Osteoblast (primary cell): ENCODE measurements around the gene MTO1. TPM values are rescaled to one million over a fixed set of nuclear protein-coding genes. Genes with fewer than 3 reads are reported as not detected.
A peak's percentile ranks its signal among the peaks of the same experiment; 100 is the strongest.
"Not testable (repeated sequence)": the region's sequence is repeated elsewhere in the genome, so short reads cannot be mapped to it uniquely, and the experiment has no call there.

Source experiments
- DNase-seq: peaks from one replicate; pipeline ENCODE4 v3.0.0; 2011; ENCODE audit warnings: low spot score, mixed read lengths; ENCODE audit not compliant: insufficient read length; ENCODE audit errors: missing footprints
- H2AFZ ChIP-seq: 2 replicates; pipeline ENCODE4 v1.6.0; 2011; ENCODE audit warnings: mild to moderate bottlenecking, low read length
- H3K27ac ChIP-seq: 2 replicates; pipeline ENCODE4 v1.5.1; 2011; ENCODE audit warnings: mild to moderate bottlenecking, low read depth, low read length, moderate library complexity
- H3K27me3 ChIP-seq: 2 replicates; pipeline ENCODE4 v1.6.0; 2012; ENCODE audit warnings: mild to moderate bottlenecking, control low read depth, inconsistent platforms, low read length, moderate library complexity; ENCODE audit not compliant: insufficient read depth
- H3K36me3 ChIP-seq: 2 replicates; pipeline ENCODE4 v1.5.1; 2011; ENCODE audit warnings: mild to moderate bottlenecking, low read length, control low read depth, moderate library complexity; ENCODE audit not compliant: insufficient read depth
- H3K4me1 ChIP-seq: 2 replicates; pipeline ENCODE4 v1.5.1; 2011; ENCODE audit warnings: mild to moderate bottlenecking, low read length, control low read depth, moderate library complexity; ENCODE audit not compliant: insufficient read depth
- H3K4me2 ChIP-seq: 2 replicates; pipeline ENCODE4 v1.6.0; 2011; ENCODE audit warnings: mild to moderate bottlenecking, low read length; ENCODE audit not compliant: insufficient read depth
- H3K4me3 ChIP-seq: fragments of 200-600 bp; sonication (generic); 3 replicates; pipeline ENCODE4 v1.5.1; 2012; ENCODE audit warnings: mild to moderate bottlenecking, low read length, inconsistent platforms; ENCODE audit not compliant: insufficient read depth
- H3K79me2 ChIP-seq: 2 replicates; pipeline ENCODE4 v1.6.0; 2012; ENCODE audit warnings: mild to moderate bottlenecking, low read length, control low read depth, inconsistent platforms; ENCODE audit not compliant: insufficient read depth
- H3K9me3 ChIP-seq: 2 replicates; pipeline ENCODE4 v1.5.1; 2011; ENCODE audit warnings: low read depth, low read length, control low read depth
- H4K20me1 ChIP-seq: 2 replicates; pipeline ENCODE4 v1.6.0; 2012; ENCODE audit warnings: mild to moderate bottlenecking, low read length, control low read depth; ENCODE audit not compliant: insufficient read depth
- total RNA-seq: library from RNA; depleted of rRNA; stranded (reverse); fragments of >200 nt; gene quantifications from 2 replicates; pipeline ENCODE4 v1.2.3, GENCODE V29; 2012
- TF ChIP-seq, protein P1 (sequence below): IDR thresholded peaks from 2 replicates; pipeline ENCODE4 v1.5.1; 2011; ENCODE audit warnings: mild to moderate bottlenecking, low read depth, low read length, moderate library complexity; ENCODE audit errors: extremely low read depth

MTO1 gene
- total RNA-seq, 1 donor: 40.9 TPM

DNA sequence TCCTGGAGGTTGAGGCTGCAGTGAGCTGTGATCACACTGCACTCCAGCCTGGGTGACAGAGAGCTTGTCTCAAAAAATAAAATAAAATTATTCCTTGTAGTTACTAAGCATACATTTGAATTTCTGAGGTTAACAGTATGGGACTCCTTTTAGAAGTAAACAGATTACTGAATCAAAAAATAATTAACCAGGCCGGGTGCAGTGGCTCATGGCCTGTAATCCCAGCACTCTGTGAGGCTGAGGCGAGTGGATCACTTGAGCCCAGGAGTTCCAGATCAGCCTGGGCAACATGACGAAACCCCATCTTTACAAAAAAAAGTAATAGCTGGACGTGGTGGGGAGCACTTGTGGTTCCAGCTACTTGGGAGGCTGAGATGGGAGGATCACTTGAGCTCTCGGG is 81.4 kb downstream of the MTO1 start:
- Histone ChIP-seq H3K9me3 (no peaks in the 10 kb centered on the region), H3K36me3 (no peaks in the 10 kb centered on the region), H3K4me1 (no peaks in the 10 kb centered on the region), H2AFZ (no peak overlapping the region), H3K4me2 (no peak overlapping the region), H4K20me1 (no peaks in the 10 kb centered on the region), H3K4me3 (no peak overlapping the region), H3K27ac (no peak overlapping the region), H3K27me3 (no peaks in the 10 kb centered on the region), H3K79me2 (no peaks in the 10 kb centered on the region)
- DNase-seq: no peak
- TF ChIP-seq, protein P1, sequence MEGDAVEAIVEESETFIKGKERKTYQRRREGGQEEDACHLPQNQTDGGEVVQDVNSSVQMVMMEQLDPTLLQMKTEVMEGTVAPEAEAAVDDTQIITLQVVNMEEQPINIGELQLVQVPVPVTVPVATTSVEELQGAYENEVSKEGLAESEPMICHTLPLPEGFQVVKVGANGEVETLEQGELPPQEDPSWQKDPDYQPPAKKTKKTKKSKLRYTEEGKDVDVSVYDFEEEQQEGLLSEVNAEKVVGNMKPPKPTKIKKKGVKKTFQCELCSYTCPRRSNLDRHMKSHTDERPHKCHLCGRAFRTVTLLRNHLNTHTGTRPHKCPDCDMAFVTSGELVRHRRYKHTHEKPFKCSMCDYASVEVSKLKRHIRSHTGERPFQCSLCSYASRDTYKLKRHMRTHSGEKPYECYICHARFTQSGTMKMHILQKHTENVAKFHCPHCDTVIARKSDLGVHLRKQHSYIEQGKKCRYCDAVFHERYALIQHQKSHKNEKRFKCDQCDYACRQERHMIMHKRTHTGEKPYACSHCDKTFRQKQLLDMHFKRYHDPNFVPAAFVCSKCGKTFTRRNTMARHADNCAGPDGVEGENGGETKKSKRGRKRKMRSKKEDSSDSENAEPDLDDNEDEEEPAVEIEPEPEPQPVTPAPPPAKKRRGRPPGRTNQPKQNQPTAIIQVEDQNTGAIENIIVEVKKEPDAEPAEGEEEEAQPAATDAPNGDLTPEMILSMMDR: no peak

DNA sequence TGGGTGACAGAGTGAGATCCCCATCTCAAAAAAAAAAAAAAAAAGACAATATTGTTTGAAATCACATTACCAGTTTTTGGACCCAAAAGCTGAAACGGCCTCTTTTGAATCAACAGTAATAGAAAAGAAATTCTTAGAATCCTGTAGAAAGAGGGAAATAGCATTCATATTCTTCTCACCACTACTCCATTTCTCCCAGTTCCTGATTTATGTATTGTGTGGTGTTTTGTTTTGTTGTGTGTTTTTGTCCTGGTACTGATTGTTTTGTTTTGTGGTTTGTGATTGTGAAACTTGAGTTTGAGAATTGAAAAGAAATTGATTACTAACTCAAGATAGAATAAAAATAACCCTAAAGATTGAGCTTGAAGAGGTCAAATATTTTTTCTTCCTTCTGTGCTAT is 85.5 kb downstream of the MTO1 start:
- DNase-seq: no peak
- Histone ChIP-seq H3K9me3 (no peaks in the 10 kb centered on the region), H3K4me1 (no peaks in the 10 kb centered on the region), H3K79me2 (no peaks in the 10 kb centered on the region), H3K4me3 (no peak overlapping the region), H2AFZ (no peak overlapping the region), H3K27ac (no peak overlapping the region), H4K20me1 (no peaks in the 10 kb centered on the region), H3K27me3 (no peaks in the 10 kb centered on the region), H3K36me3 (no peaks in the 10 kb centered on the region), H3K4me2 (no peak overlapping the region)
- TF ChIP-seq, protein P1: no peak

DNA sequence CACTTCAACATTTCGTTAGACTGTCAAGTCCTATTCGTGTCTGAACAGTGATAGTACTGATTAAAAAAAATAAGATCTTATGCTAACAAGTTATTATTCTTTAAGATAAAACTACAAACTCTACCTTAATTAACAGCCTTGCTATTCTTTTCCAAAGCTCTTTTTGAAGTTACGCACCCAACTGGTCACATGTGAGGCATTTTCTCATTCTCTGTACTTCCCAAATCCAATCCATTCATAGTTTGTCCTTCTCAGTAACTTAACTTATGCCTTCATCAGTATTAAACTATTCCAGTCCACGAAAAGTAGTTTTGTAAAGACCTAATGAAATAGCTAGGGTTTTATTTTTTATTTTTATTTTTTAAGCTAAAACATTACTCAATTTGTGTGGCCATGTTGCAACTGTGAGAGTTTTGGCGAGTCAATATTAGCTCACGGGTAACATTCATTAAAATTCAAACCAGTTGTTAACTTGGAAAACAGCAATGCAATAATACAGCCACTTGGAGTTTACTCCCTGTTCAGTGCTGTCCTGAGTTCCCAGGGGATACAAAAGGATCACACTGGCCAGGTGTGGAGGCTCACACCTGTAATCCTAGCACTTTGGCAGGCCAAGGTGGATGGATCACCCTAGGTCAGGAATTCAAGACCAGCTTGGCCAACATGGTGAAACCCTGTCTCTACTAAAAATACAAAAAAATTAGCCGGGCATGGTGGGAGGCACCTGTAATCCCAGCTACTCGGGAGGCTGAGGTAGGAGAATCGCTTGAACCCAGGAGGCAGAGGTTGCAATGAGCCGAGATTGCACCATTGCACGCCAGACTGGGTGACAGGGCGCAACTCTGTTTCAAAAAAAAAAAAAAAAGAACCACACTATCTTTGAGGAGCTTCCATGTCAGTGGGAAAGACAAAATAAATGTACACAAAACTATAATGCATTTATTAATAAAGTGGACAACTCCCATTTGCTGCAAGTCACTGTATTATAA is 87.2 kb downstream of the MTO1 start:
- Histone ChIP-seq H3K27me3 (no peaks in the 10 kb centered on the region), H3K79me2 (no peaks in the 10 kb centered on the region), H4K20me1 (no peaks in the 10 kb centered on the region), H3K27ac (no peak overlapping the region), H3K36me3 (no peaks in the 10 kb centered on the region), H3K4me1 (no peaks in the 10 kb centered on the region), H3K4me3 (no peak overlapping the region), H3K4me2 (no peak overlapping the region), H2AFZ (no peak overlapping the region), H3K9me3 (no peaks in the 10 kb centered on the region)
- TF ChIP-seq, protein P1: peak; percentile 21
- no peak for DNase-seq

DNA sequence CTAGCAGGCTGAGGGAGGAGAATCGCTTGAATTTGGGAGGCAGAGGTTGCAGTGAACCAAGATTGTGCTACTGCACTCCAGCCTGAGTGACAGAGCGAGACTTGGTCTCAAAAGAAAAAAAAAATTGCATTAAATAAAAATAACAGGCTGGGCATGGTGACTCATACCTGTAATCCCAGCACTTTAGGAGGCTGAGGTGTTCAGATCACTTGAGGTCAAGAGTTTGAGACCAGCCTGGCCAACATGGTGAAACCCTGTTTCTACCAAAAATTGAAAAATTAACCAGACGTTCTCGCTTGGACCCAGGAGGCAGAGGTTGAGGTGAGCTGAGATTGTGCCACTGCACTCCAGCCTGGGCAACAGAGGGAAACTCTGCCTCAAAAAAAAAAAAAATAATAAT is 89.6 kb downstream of the MTO1 start:
- H3K4me1 ChIP-seq, H4K20me1 ChIP-seq, H3K79me2 ChIP-seq, H3K27ac ChIP-seq, H3K4me3 ChIP-seq, H3K9me3 ChIP-seq, DNase-seq, H3K36me3 ChIP-seq, H3K4me2 ChIP-seq, H2AFZ ChIP-seq, H3K27me3 ChIP-seq: not testable (repeated sequence)

DNA sequence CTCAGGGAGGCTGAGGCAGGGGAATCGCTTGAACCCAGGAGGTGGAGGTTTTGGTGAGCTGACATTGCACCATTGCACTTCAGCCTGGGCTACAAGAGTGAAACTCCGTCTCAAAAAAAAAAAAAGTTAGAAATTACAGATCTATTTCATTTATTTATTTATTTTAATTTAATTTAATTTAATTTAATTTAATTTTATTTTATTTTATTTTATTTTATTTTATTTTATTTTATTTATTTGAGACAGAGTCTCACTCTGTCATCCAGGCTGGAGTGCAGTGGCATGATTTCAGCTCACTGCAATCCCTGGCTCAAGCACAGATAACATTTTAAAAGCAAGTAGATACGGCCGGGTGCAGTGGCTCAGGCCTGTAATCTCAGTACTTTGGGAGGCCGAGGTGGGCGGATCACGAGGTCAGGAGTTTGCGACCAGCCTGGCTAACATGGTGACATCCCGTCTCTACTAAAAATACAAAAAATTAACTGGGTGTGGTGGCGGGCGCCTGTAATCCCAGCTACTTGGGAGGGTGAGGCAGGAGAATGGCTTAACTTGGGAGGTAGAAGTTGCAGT is 93.9 kb downstream of the MTO1 start:
- H3K4me1 ChIP-seq, H2AFZ ChIP-seq, H3K9me3 ChIP-seq, H4K20me1 ChIP-seq, DNase-seq, H3K36me3 ChIP-seq, H3K79me2 ChIP-seq, H3K4me2 ChIP-seq, H3K27ac ChIP-seq, H3K27me3 ChIP-seq, H3K4me3 ChIP-seq: not testable (repeated sequence)
